DMS53 (cell line): Measurements from ENCODE around the gene NFIA.

Experiments used
- DNase-seq: peaks from one replicate; lab custom pipeline; 2025; lab: John Stamatoyannopoulos, UW

Gene NFIA

GRCh38 chr1:61498342-61498741, 416.0 kb downstream of the NFIA start:
- DNase-seq = no peak

DNA sequence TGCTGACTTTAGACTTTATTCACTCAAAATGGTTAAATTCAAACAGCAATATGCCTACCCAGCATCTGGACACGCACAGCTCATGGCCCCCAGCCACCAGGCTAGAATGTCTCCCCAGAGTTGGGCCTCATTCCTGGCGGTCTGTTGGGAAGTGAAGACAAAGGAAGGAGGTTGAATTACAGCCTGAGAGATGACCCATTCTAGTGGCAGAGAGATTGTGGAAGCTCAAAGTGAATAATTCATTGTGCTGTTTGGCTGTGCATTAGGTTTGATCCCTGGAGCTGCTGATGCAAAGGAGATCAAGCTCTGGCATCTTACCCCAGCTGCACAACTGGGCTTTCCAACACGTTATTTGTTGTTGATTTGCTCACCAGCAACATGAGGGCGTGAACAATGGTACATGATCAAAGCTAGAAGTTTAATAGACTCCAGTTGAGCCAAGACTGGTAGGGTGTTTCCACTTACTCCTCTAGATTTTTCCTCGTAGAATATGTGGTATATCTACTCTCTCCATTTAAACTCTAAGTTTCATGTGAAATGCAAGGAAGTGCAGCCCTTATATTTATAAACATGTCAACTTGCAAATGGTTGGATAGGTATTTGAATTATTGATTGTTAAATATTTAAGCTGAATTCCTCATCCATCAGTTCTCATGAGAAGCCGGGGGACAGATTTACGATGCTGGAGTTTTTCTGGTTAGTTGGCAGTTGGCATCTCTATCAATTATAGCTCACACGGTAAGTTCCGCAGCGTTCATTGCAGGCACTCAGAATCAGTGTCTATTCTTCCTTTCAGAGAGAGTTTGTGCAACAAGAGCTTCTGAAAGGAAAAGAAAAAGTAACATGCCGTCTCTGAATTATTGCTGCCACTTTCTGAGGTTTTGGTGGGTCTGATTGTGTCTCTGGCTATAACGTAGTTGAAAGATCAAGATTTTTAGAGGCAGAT, 419.9 kb downstream of the NFIA start:
- DNase-seq = no peak

DNA sequence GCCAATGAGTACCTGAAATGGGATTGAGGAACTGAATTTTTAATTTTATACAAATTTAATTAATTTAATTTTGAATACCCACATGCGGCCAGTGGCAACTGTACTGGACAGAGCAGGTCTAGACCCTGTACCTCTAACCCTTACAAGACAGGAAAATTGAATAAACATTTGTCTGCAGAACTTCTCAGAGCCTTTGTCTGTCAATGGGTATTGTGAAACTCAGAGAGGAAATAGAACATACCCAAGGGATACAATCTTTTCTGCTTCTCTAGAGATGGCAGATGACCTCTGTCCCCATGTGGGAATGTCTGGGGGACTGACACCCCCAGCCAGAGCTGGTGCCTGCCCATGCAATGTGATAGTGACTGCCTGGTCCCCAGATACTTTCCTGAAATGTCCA, 421.9 kb downstream of the NFIA start:
- no peak for DNase-seq

- peak; percentile 34 for DNase-seq
Observed at GRCh38 chr1:61504852-61505390, 422.6 kb downstream of the NFIA start.

DNA sequence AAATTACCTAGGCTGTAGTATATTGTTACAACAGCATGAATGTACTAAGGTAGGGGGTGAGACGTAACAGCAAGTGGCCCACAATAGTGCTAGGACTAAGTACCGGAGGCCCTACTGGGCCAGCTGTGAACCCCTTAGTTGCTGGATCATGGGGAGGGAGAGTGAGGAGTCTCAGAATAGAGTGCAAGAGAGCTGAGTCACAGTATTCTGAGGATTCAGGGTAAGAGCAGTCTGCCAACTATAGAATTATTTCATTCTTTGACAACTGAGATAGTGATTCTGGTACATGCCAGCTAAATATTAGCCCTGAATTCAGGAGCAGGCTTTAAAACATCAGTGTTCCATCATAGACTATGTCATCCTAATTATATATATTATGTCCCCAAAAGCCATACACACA, 423.9 kb downstream of the NFIA start:
- no peak for DNase-seq

DNA sequence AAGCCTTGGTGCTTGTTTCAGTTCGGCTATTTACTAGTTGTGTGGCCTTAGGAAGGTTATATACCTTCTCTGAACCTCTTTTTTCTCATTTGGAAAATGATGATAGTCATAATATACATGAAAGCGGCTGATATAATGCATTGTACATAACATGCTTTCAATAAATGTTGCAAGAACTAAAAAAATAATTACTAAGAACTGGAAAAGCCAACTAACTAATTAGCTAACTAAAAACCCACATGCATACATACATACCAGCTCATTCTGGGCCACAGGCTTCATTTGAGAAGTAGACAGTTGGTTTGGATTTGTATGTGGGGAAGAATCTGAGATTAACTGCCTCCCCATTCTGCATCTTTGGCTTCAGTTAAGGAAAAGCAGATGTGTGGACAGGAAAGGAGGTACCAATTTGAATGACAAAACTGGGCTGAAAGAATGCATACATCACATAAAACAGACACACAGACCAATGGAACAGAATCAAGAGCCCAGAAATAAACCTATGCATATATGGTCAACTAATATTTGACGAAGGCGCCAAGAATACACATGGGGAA, 424.7 kb downstream of the NFIA start:
- DNase-seq = no peak
